ENCODE measurements around the gene SLC35A5. TPM values are rescaled to one million over a fixed set of nuclear protein-coding genes. Genes with fewer than 3 reads are reported as not detected.

The SLC35A5 gene
- total and polyA plus RNA-seq, 9 donors = 21.8 to 44.8 (median 28.2) TPM

- no peak overlapping the region for H3K27ac ChIP-seq
Measured at GRCh38 chr3:112623213-112623612, 61.4 kb downstream of the SLC35A5 start.

GRCh38 chr3:112623717-112624116, 61.9 kb downstream of the SLC35A5 start:
- no peak overlapping the region for H3K27ac ChIP-seq
- no peaks in the 10 kb centered on the region for H3K36me3 ChIP-seq
- H3K9me3 ChIP-seq = no peaks in the 10 kb centered on the region
- no peaks in the 10 kb centered on the region for H3K27me3 ChIP-seq
- peaks cover 12% of the 10 kb centered on the region for H3K4me1 ChIP-seq (ENCODE audit: insufficient read depth)
- no peak overlapping the region for H3K4me3 ChIP-seq
- intact Hi-C loops (cut with DNase I) = no loop called here
- no peak for TF ChIP-seq CTCF (IDR thresholded peaks at IDR 0.05)
- no peak for TF ChIP-seq EP300 (IDR thresholded peaks at IDR 0.05)
- no peak for TF ChIP-seq POLR2A (IDR thresholded peaks at IDR 0.05)
- DNase-seq = no peak
- 91 to 97% (median 92%) methylated on average over 1 of the region's 1 CpG for WGBS, 3 donors

More at GRCh38 chr3:112623213-112623612, 61.4 kb downstream of the SLC35A5 start:
- DNase-seq = no peak
- Histone ChIP-seq H3K27me3 (no peaks in the 10 kb centered on the region), H3K4me1 (ENCODE audit: insufficient read depth) (peaks cover 12% of the 10 kb centered on the region), H3K9me3 (no peaks in the 10 kb centered on the region), H3K36me3 (no peaks in the 10 kb centered on the region), H3K4me3 (no peak overlapping the region)
- 87 to 92% (median 89%) methylated on average over 5 of the region's 5 CpGs for WGBS, 3 donors
- intact Hi-C loops (cut with DNase I) = no loop called here
- no peak for TF ChIP-seq EP300 (IDR thresholded peaks at IDR 0.05)
- TF ChIP-seq POLR2A (IDR thresholded peaks at IDR 0.05) = no peak
- TF ChIP-seq CTCF (IDR thresholded peaks at IDR 0.05) = no peak

GRCh38 chr3:112627419-112627818, 65.6 kb downstream of the SLC35A5 start:
- no peaks in the 10 kb centered on the region for H3K27me3 ChIP-seq
- peak in 4 of 5 donors; percentile 28 to 65 (median 34) for DNase-seq
- no peak for TF ChIP-seq CTCF (IDR thresholded peaks at IDR 0.05)
- no peak for TF ChIP-seq EP300 (IDR thresholded peaks at IDR 0.05)
- no peak for TF ChIP-seq POLR2A (IDR thresholded peaks at IDR 0.05)
- 5 to 6% (median 6%) methylated on average over 4 of the region's 4 CpGs for WGBS, 3 donors
- no peaks in the 10 kb centered on the region for H3K36me3 ChIP-seq
- no peak overlapping the region for H3K27ac ChIP-seq
- peaks cover 7% of the 10 kb centered on the region for H3K4me1 ChIP-seq (ENCODE audit: insufficient read depth)
- H3K9me3 ChIP-seq = no peaks in the 10 kb centered on the region
- H3K4me3 ChIP-seq = no peak overlapping the region
- intact Hi-C loops (cut with DNase I) = no loop called here

- 18 to 22% (median 19%) methylated on average over 1 of the region's 1 CpG for WGBS, 3 donors
- no peak for DNase-seq
- Histone ChIP-seq H3K9me3 (no peaks in the 10 kb centered on the region), H3K27ac (no peak overlapping the region), H3K27me3 (no peaks in the 10 kb centered on the region), H3K4me1 (ENCODE audit: insufficient read depth) (peaks cover 7% of the 10 kb centered on the region), H3K4me3 (no peak overlapping the region), H3K36me3 (no peaks in the 10 kb centered on the region)
- TF ChIP-seq EP300 (IDR thresholded peaks at IDR 0.05) (no peak), CTCF (IDR thresholded peaks at IDR 0.05) (no peak), POLR2A (IDR thresholded peaks at IDR 0.05) (no peak)
- intact Hi-C loops (cut with DNase I) = no loop called here
Measured at GRCh38 chr3:112627919-112628466, 66.1 kb downstream of the SLC35A5 start.
